ENCODE results near the gene SRD5A2.

DNA sequence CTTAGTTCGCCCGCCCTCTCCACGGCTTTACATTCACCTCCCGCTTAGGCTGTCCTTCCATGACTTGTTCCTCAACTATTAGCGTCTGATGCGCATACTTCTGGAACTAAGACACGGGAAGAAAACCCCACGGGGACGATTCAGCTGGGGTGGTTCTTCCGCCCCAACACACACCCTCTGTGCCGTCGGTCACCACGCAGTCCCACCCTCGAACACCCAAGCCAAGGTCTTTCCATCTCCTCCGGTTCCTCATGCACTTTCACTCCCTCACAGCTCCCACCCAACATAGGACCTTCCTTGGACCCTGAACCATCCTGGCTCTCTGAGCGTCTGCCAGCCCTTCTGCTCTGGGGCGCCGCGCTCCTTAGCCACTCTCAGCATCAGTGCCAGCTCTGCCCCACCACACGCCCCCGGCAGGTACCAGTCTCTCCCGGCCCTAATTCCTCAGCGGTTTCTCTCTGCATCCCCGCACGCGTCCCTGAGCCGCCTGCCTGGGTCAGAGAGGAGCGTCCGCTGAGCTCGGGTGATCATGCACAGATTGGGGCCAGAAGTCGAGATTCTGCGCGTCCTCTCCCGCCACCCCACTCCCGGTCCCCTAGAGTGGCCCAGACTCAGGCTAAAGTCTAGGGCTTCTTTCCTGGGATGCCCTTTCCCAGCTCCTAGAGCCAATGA lies 522 bp upstream of the SRD5A2 start:
- peak; percentile 20 for TF ChIP-seq EZH2 (IDR thresholded peaks at IDR 0.05; ENCODE audit: insufficient read depth, poor library complexity, severe bottlenecking)
- TF ChIP-seq EZH2phosphoT487 (IDR thresholded peaks at IDR 0.05; ENCODE audit: insufficient read depth, low read depth), result no peak
